Heart right ventricle (tissue), 16 donors: Measurements from ENCODE around the gene TM4SF18. TPM values are rescaled to one million over a fixed set of nuclear protein-coding genes. Genes with fewer than 3 reads are reported as not detected.

Source experiments
- ATAC-seq, 8 donors: fragments of 200-7000 bp; cut with Tn5 transposase; one replicate each; pipeline ENCODE4 v1.9.1; 2020; ENCODE audit warnings: mild to moderate bottlenecking in 8 of 8, moderate library complexity in 8 of 8, moderate number of reproducible peaks in 1 of 8
- DNase-seq, 2 donors: peaks; one replicate each; pipeline ENCODE4 v3.0.0-alpha.2; 2020
- H3K27ac ChIP-seq, 10 donors: fragments of 200-600 bp; sonication (generic) in 2 of 10; one replicate each; pipeline versions ENCODE4 v1.5.0 to v1.8.0; 2020 to 2022; ENCODE audit warnings: mild to moderate bottlenecking in 3 of 10
- H3K27me3 ChIP-seq, 7 donors: fragments of 200-600 bp; one replicate each; pipeline ENCODE4 v1.8.0; 2021 to 2022; ENCODE audit warnings: mild to moderate bottlenecking in 2 of 7
- H3K36me3 ChIP-seq, 9 donors: fragments of 200-600 bp; sonication (generic) in 1 of 9; one replicate each; pipeline versions ENCODE4 v1.5.0 to v1.8.0; 2020 to 2022; ENCODE audit warnings: mild to moderate bottlenecking in 2 of 9
- H3K4me1 ChIP-seq, 9 donors: fragments of 200-600 bp; sonication (generic) in 1 of 9; one replicate each; pipeline versions ENCODE4 v1.5.0 to v1.8.0; 2020 to 2022; ENCODE audit warnings: mild to moderate bottlenecking in 4 of 9
- H3K4me3 ChIP-seq, 10 donors: fragments of 200-600 bp; sonication (generic) in 2 of 10; one replicate each; pipeline versions ENCODE4 v1.5.0 to v1.8.0; 2020 to 2022; ENCODE audit warnings: mild to moderate bottlenecking in 7 of 10, moderate library complexity in 2 of 10
- H3K9me3 ChIP-seq, 11 donors: fragments of 200-600 bp in 10 of 11; sonication (generic) in 2 of 11; one replicate each; pipeline versions ENCODE4 v1.5.0 to v1.8.0; 2013 to 2022; ENCODE audit warnings: mild to moderate bottlenecking in 2 of 11, control low read depth in 1 of 11, moderate library complexity in 1 of 11
- CTCF ChIP-seq, 9 donors: fragments of 200-600 bp; sonication (generic) in 2 of 9; IDR thresholded peaks; one replicate each; pipeline versions ENCODE4 v1.5.0 to v1.8.0; 2021 to 2022; ENCODE audit warnings: antibody characterized with exemption in 9 of 9, mild to moderate bottlenecking in 5 of 9, moderate library complexity in 1 of 9
- WGBS, 2 donors: extraction: QIAGEN DNeasy Blood & Tissue Kit; methylation state at CpG; one replicate each; pipeline ENCODE4 v1.1.7; 2013; ENCODE audit warnings: inconsistent platforms in 1 of 2; 5-methylcytosine and 5-hydroxymethylcytosine counted together
- intact Hi-C, 10 donors: fragments of 100-400 bp; cut with DNase I; formaldehyde crosslinking; loops; one replicate each; pipeline versions ENCODE4 v1.11.1 to v1.14.2; 2022
- polyA plus RNA-seq, 2 donors: library from polyadenylated mRNA; stranded (reverse); fragments of 200-250 nt; gene quantifications; one replicate each; pipeline ENCODE4 v1.2.3, GENCODE V29; 2013
- total RNA-seq, 10 donors: library from RNA; stranded (reverse); fragmentation: NEBNext Ultra II Directional in 3 of 10; extraction: Animal tissue kit (Norgen Biotek cat#: 25700) in 3 of 10; gene quantifications; one replicate each; pipeline versions ENCODE4 v1.2.1 to v1.2.4, GENCODE V29; 2021 to 2023
- donor health status: Arrhythmogenic right ventricular cardiomyopathy.
- donor health status: ischemic (EF 13 %, LVEDD 7.1; RV severe dilation, severe dysfunction).
- donor health status: healthy with polysubstance abuse.
- donor health status: DM: no; HTN: yes; CAD: no.
- donor health status: DM: no; HTN: no; CAD: no.
- donor health status: ischemic (EF 25% LVEDD 6.9; RV normal size, moderate dysfunction).
- donor health status: ischemic (EF 25% LVEDD 5.7; RV mildly dilated, moderate dysfunction).
- donor health status: healthy.
- donor health status: DM: yes; HTN: yes; CAD: no.
- donor health status: Ischemic cardiomyopathy.
- donor health status: ischemic (EF 35%, LVEDD 5.7; RV mildly dilated, moderate dysfunction).
- donor health status: nonischemic (EF 11% LVEDD 7.7; RV severe dilation, severe dysfunction).
- donor health status: DM: yes; HTN: yes; CAD: no.
- donor health status: PGD.
- donor health status: ischemic (EF 29% LVEDD 5.4; RV normal size, mild dysfunction).
- donor health status: nonischemic (EF 23%, LVEDD 6.1; RV moderate dilation, normal function).

TM4SF18 gene
- total and polyA plus RNA-seq, 12 donors: 4.1 to 21.2 (median 8.8) TPM

DNA sequence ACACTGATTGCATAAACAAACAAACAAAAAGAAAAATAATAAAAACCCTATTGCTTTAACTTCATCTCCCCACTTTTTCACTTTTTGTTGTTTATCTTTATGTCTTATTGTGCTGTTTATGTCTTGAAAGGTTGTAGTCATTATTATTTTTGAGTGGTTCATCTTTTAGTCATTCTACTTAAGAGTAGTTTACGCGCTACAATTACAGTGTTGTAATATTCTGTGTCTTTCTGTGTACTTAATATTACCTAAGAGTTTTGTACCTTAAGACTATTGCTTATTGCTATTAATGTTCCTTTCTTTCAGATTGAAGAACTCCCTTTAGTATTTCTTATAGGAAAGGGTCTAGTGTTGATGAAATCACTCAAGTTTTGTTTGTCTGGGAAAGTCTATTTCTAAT lies 28.1 kb downstream of the TM4SF18 start:
- H3K4me3 ChIP-seq: no peak overlapping the region
- no peaks in the 10 kb centered on the region for H3K36me3 ChIP-seq
- intact Hi-C loops: no loop called here
- WGBS, 2 donors: 98 to 99% methylated on average over 2 of the region's 2 CpGs
- DNase-seq (no peak), ATAC-seq (no peak)
- TF ChIP-seq CTCF (IDR thresholded peaks at IDR 0.05): no peak
- no peaks in the 10 kb centered on the region for H3K27me3 ChIP-seq
- peaks cover 0 to 5% (median 0%) of the 10 kb centered on the region in 9 donors for H3K4me1 ChIP-seq
- no peaks in the 10 kb centered on the region for H3K9me3 ChIP-seq
- H3K27ac ChIP-seq: no peak overlapping the region

- intact Hi-C loops: no loop called here
- 45 to 50% methylated on average over 5 of the region's 5 CpGs for WGBS, 2 donors
These were observed 33.3 kb downstream of the TM4SF18 start for GRCh38 chr3:149299938-149300801.

DNA sequence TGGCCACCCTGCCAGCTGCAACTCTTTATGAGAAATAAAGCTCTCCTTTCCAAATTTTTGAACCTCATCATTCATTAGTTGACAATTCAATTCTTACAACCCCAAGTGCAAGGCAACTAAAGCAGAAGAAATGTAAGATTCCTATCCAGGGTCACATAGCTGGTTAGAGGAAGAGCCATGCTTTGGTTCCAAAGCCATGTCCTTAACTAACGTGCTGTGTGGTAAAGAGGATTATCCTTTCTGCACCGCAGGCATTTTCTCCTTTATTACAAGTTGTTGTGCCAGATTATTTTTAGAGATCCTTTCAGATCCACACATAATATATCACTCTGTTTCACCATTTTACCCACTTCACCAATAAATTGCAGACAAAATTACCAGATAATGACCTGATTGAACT lies 36.5 kb downstream of the TM4SF18 start:
- 95% methylated on average over 2 of the region's 2 CpGs for WGBS, 2 donors
- Histone ChIP-seq H3K4me1 (peaks cover 0 to 29% (median 6%) of the 10 kb centered on the region in 9 donors), H3K27me3 (no peaks in the 10 kb centered on the region), H3K4me3 (no peak overlapping the region), H3K27ac (no peak overlapping the region), H3K9me3 (peaks cover 0 to 10% (median 0%) of the 10 kb centered on the region in 11 donors), H3K36me3 (no peaks in the 10 kb centered on the region)
- intact Hi-C loops: no loop called here
- DNase-seq: no peak
- ATAC-seq: no peak
- no peak for TF ChIP-seq CTCF (IDR thresholded peaks at IDR 0.05)

More at GRCh38 chr3:149299938-149300801, 33.3 kb downstream of the TM4SF18 start:
- ATAC-seq: peak in 7 of 8 donors; percentile 14 to 94 (median 43)
- H3K4me1 ChIP-seq: peaks cover 0 to 29% (median 6%) of the 10 kb centered on the region in 9 donors
- H3K9me3 ChIP-seq: peaks cover 0 to 5% (median 0%) of the 10 kb centered on the region in 11 donors
- no peak for TF ChIP-seq CTCF (IDR thresholded peaks at IDR 0.05)
- DNase-seq: no peak
- H3K27ac ChIP-seq: peak overlapping the region in 4 of 10 donors; percentile 10 to 64 (median 25)
- no peaks in the 10 kb centered on the region for H3K27me3 ChIP-seq
- H3K36me3 ChIP-seq: no peaks in the 10 kb centered on the region
- no peak overlapping the region for H3K4me3 ChIP-seq

DNA sequence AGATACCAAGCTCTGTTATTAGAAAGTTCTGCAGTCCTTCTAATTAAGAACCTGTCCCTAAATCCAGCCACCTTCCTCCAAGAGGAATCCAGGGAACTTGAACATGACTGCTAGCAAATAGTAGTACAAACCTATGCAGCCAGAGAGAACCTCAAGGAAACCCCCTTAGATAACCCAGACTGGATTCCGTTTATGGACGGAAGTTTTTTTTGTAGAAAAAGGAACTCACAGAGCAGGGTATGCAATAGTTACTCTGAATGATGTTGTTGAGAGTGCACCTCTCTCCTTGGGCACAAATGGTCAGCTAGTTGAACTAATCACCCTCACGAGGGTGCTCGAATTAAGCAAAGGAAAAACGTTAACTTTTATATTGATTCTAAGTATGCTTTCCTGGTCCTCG lies 40.8 kb downstream of the TM4SF18 start:
- intact Hi-C loops: no loop called here
- no peak overlapping the region for H3K27ac ChIP-seq
- ATAC-seq (peak in 1 of 8 donors; percentile 16), DNase-seq (no peak)
- no peaks in the 10 kb centered on the region for H3K36me3 ChIP-seq
- peaks cover 0 to 10% (median 0%) of the 10 kb centered on the region in 11 donors for H3K9me3 ChIP-seq
- H3K4me1 ChIP-seq: peaks cover 0 to 3% (median 0%) of the 10 kb centered on the region in 9 donors
- WGBS, 2 donors: 68 to 75% methylated on average over 6 of the region's 6 CpGs
- no peaks in the 10 kb centered on the region for H3K27me3 ChIP-seq
- no peak overlapping the region for H3K4me3 ChIP-seq
- TF ChIP-seq CTCF (IDR thresholded peaks at IDR 0.05): no peak
